GM19193 (cell line): ENCODE results near the gene FRY.

ENCODE experiments used
- POLR2A ChIP-seq: IDR thresholded peaks from 4 replicates; pipeline ENCODE4 v1.6.1; 2011; ENCODE audit not compliant: insufficient read depth, insufficient read length; ENCODE audit errors: extremely low read depth

FRY gene

GRCh38 chr13:32086791-32087441 is 55.3 kb downstream of the FRY start:
- TF ChIP-seq POLR2A = no peak

- no peak for TF ChIP-seq POLR2A
Measured at GRCh38 chr13:32087955-32088747, 56.6 kb downstream of the FRY start.

GRCh38 chr13:32092496-32092895 is 60.9 kb downstream of the FRY start:
- TF ChIP-seq POLR2A = no peak

- no peak for TF ChIP-seq POLR2A
Measured at GRCh38 chr13:32093006-32093405, 61.4 kb downstream of the FRY start.

GRCh38 chr13:32098272-32098671 is 66.7 kb downstream of the FRY start:
- TF ChIP-seq POLR2A = no peak

- no peak for TF ChIP-seq POLR2A
Measured at GRCh38 chr13:32105653-32106313, 74.2 kb downstream of the FRY start.

- no peak for TF ChIP-seq POLR2A
Measured at GRCh38 chr13:32107474-32107873, 75.9 kb downstream of the FRY start.

GRCh38 chr13:32107973-32108372 is 76.4 kb downstream of the FRY start:
- TF ChIP-seq POLR2A = no peak

- TF ChIP-seq POLR2A = no peak
Measured at GRCh38 chr13:32113532-32113931, 82.0 kb downstream of the FRY start.

GRCh38 chr13:32114284-32114950 is 82.8 kb downstream of the FRY start:
- no peak for TF ChIP-seq POLR2A

- TF ChIP-seq POLR2A = no peak
Measured at GRCh38 chr13:32115066-32115465, 83.5 kb downstream of the FRY start.

GRCh38 chr13:32116210-32116609 is 84.6 kb downstream of the FRY start:
- no peak for TF ChIP-seq POLR2A

GRCh38 chr13:32117001-32117400 is 85.4 kb downstream of the FRY start:
- no peak for TF ChIP-seq POLR2A

GRCh38 chr13:32117701-32118100 is 86.1 kb downstream of the FRY start:
- no peak for TF ChIP-seq POLR2A

GRCh38 chr13:32121316-32121715 is 89.7 kb downstream of the FRY start:
- no peak for TF ChIP-seq POLR2A

GRCh38 chr13:32124743-32125142 is 93.2 kb downstream of the FRY start:
- no peak for TF ChIP-seq POLR2A

GRCh38 chr13:32125221-32125689 is 93.7 kb downstream of the FRY start:
- no peak for TF ChIP-seq POLR2A
